Fibroblast of peridontal ligament (primary cell): ENCODE measurements around the gene S100PBP.
"Not testable (repeated sequence)": the region's sequence is repeated elsewhere in the genome, so short reads cannot be mapped to it uniquely, and the experiment has no call there.

Source experiments
- DNase-seq: peaks from one replicate; pipeline ENCODE4 v3.0.0-alpha.2; 2010; ENCODE audit errors: extremely low read depth

The S100PBP gene

DNA sequence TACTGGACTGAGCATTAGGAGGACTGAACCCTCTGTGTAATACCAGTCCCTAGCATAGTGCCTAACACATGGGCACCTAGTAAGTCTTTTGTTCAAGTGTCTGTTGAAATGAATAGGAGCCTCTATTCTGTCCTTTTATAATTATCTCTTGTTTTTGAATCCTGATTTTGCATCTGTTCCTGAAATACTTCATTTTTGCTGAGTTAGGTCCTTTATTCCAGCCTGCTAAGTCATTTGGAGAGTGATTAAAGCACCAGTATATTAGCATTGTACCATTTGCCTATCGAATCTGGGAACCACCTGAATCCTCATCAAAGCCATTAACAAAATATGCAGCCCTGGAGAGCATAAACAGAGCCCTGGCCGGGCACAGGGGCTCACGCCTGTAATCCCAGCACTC is 32.6 kb upstream of the S100PBP start:
- DNase-seq, result no peak

DNA sequence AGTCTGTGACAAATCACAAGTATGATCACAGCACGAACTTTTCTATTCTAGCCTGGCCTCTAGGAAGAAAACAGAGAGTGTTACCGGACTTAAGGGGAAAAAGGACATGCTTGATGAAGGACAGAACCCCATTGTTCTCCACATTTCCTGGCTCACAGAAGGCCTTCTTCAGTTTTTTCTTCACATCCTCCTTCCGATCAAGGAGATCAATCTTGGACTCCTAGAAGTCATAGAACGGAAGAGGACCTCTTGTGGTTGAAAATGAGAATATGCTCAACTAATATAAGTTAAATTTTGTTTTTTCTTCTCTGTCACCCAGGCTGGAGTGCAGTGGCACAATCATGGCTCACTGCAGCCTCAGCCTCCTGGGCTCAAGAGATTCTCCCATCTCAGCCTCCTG is 30.6 kb upstream of the S100PBP start:
- DNase-seq, result peak; percentile 53

DNA sequence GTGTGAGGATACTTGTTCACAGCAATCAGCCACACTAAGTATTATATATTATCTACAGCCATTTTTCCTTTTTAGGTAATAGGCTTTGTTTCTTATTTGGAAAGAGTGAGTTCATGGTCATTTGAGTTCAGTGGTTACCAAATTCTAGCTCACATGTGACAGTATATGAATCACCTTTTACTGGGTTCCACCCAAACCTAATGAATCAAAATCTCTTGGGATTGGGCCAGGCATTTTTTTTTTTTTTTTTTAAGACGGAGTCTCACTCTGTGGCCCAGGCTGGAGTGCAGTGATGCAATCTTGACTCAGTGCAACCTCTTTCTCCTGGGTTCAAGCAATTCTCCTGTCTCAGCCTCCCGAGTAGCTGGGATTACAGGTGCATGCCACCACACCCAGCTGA is 28.1 kb upstream of the S100PBP start:
- DNase-seq, result peak; percentile 92

DNA sequence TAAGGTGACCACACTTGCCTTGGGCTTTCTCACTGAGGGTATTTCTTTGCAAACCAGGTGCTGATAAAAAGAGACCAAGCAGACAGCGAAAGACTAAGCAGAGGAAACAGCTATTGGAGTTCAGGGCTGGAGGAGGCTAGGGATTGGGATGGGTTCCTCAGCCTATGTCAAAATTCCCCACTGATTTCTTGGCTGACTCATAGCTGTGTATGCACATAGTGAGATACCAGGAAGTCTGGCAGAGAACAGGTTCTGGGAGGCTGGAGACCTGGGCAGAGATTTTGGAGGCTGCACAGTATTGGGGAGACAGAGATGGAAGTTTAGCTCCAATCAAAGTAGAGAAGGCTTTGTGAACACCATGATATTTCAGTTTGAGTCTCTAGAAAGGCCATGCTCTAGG is 25.6 kb upstream of the S100PBP start:
- DNase-seq, result peak; percentile 47

DNA sequence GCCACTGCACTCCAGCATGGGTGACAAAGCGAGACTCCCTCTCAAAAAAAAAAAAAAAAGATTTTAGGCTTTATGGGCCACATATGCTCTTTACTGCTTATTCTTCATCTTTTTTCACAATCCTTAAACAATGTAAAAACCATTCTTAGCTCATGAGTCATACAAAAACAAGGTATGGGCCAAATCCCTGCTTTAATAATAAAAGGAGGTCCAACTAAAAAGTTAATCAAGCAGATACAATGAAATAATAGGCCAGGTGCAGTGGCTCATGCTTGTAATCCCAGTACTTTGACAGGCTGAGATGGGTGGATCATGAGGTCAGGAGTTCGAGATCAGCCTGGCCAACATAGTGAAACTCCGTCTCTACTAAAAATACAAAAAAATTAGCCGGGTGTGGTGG is 21.7 kb upstream of the S100PBP start:
- peak; percentile 36 for DNase-seq

DNA sequence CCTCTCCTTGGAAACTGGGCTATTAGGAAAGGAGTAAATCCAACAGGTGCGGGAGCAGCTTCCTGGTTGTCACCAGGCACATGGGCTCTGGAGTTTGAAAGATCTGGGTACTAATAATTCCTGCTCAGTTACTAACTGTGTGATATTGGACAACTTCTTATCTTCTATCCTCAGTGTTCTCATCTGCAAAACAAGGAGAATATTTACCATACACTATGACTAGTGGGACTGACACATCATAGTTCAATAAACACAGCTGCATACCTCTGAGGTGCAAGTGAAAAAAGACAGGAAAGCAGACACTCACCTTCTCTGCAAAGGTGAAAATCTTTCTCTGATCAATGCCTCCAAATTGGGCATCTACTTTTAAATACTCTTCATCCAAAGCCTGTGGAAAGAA is 20.0 kb upstream of the S100PBP start:
- DNase-seq, result no peak

DNA sequence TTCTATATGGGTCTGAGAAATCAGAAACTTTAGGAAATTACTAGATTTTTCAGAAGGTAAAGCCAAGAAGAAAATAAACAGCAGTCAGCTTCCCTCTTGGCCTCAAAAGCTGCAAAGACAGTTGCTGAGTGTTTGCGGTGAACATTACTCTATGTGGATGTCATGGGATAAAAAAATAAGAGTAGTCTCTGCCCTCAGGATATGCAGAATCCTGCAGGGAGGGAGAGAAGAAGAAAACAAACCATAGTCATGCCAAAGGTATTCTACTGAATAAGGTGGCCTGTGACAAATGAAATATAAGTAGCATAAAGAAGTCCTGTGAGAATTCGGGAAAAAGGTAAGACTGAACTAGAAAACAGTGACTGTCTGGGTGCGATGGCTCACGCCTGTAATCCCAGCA is 19.3 kb upstream of the S100PBP start:
- DNase-seq, result no peak

DNA sequence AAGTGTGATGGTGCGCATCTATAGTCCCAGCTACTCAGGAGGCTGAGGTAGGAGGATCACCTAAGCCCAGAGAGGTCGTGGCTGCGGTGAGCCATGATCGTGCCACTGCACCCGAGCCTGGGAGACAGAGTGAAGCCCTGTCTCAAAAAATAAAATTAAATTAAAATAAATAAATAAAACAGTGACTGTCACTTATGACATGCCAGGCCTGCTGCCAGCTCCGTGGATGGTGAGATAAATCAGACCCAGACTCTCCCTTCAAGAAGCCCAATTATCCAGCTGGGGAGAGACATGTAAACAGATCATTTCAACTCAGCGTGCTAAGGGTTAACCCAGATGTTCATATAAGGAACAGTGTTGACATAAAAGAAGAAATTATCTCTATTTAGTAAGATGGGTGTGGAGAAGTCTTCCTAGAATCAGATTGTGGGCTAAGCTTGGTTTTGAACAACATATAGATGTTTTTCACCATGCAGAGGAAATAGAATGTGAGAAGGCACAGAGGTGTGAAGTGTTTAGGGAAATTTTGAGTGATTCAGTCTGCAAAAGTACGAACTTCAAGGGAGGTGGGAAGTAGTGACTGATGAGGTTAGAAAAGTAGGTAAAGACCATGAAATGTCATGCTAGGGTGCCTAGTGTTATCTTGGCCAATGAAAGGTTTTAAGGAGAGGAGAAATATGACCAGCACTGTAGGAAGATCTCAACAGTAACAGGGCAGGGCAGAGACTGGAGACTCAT is 18.6 kb upstream of the S100PBP start:
- no peak for DNase-seq

DNA sequence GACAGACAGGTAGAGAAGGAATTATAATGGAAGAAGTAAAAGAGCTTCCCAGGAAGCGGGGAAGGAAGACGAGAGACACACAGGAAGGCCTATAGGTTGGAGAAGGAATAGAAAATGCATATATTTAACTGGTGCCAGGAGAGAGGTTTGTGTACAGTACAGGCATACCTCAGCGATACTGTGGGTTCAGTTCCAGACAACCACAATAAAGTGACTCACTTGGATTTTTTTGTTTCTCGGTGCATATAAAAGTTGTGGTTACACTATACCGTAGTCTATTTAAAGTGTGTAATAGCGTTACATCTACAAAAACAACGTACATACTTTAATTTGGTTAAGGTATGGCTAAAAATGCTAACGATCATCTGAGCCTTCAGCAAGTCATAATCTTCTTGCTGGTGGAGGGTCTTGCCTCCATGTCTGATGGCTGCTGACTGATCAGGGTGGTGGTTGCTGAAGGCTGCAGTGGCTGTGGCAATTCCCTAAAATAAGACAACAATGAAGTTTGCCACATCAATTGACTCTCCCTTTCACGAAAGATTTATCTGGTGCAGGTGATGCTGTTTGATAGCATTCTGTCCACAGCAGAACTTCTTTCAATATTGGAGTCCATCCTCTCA is 16.2 kb upstream of the S100PBP start:
- peak; percentile 35 for DNase-seq

DNA sequence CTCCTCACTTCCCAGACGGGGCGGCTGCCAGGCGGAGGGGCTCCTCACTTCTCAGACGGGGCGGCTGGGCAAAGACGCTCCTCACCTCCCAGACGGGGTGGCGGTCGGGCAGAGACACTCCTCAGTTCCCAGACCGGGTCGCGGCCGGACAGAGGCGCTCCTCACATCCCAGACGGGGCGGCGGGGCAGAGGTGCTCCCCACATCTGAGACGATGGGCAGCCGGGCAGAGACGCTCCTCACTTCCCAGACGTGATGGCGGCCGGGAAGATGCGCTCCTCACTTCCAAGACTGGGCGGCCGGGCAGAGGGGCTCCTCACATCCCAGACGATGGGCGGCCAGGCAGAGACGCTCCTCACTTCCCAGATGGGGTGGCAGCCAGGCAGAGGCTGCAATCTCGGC is 13.0 kb upstream of the S100PBP start:
- DNase-seq, result not testable (repeated sequence)

DNA sequence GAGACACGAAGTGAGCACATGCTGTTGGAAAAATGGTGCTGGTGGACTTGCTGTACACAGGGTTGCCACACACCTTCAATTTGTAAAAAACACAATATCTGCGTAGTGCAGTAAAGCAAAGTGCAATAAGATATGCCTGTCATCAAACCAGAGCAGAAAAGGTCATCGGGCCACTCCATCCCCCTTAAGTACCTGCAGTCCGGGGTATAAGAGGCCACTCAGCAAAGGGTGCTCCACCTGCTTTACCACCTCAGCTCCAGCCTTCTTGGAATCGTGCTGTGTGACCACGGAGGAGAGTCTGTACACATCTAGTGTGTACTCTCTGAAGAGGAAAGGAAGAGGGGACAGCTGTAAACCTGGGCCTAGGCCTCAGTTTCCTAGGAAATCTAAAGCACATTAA is 11.2 kb upstream of the S100PBP start:
- DNase-seq, result no peak

DNA sequence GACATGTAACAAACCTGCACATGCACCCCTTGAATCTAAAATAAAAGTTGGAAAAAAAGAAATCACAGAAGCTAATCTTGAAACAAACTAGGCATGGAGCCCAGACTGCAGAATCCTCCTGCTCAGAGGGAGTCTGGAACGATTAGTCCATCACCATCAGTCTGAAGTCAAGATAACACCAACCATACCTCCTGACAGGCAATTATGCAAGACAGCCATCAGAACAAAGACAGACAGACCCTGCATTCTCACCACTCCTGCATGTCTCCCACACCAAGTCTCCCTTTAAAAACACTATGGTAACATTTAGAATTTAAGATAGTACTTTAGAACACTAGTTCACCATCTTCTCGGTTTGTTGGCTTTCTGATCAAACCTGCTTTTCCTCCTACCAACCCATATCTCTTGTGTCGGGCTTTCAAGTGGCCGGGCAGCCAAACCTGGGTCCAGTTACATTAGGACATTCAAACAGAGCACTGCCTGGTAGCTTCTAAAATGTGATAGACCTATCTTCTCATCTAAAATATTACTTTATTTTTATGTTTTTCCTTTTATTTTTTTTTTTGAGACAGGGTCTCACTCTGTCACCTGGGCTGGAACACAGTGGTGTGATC is 10.4 kb upstream of the S100PBP start:
- DNase-seq, result no peak

DNA sequence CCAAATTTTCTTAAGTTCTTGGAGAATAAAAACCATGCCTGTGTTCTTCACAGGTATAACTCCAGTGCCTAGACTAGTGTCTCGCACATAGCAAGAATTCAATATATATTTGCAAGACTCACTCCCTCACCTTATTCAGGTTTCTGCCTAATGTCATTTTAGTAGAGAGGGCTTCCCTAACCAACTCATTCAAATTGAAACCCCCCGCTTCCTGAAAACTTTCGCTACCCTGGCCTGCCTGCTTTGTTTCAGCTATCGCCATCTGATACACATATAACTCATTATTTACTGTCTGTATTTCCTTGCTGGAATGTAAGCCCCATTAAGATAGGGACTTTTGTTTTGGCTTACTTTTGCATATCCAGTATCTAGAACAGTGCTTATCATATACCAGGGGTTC is 8.9 kb upstream of the S100PBP start:
- no peak for DNase-seq

DNA sequence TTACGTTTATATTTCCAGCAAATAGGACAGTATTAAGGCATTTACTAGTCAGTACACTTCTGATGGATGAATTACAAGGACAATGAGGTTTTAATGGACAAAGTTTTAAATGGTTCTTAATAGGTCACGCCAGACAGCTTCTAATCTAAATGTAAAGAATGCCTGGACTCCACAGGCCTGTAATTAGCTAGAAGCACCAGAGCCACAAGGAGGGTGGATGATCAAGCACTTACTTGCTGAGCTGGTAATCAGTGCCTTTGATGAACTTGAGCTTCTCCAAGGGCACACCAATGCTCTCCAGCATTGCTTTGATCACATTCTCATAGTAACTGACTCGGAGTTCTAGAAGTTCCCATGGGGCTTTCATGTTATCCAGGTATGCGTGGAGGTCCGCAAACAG is 7.1 kb upstream of the S100PBP start:
- DNase-seq, result no peak

DNA sequence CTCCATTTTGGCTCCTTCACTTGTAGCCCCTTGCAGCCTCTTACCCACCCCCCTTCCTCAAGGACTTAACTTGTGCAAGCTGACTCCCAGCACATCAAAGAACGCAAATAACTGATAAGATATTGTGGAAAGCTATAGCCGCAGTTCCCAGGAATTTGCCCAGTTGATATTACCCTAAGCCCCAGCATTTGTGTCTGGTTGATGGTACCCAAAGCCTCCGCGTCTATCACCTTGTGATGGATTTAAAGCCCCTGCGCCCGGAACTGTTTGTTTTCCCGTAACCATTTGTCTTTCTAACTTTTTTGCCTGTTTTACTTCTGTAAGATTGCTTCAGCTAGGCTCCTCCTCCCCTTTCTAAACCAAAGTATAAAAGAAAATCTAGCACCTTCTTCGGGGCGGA is 6.2 kb upstream of the S100PBP start:
- DNase-seq, result no peak

DNA sequence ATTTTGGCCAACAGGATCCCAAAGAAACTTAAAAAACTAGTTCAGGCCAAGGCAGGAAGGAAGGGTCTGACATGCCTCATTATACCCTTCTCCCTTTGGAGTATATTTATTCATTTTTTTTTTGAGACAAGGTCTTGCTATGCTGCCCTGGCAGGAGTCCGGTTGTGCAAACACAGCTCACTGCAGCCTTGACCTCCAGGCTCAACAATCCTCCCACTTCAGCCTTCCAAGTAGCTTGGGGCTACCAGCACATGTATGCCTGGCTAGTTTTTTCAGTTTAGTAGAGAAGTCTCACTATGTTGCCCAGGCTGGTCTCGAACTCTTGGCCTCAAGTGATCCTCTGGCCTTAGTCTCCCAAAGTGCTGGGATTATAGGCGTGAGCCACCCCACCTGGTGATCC is 5.5 kb upstream of the S100PBP start:
- DNase-seq, result no peak

DNA sequence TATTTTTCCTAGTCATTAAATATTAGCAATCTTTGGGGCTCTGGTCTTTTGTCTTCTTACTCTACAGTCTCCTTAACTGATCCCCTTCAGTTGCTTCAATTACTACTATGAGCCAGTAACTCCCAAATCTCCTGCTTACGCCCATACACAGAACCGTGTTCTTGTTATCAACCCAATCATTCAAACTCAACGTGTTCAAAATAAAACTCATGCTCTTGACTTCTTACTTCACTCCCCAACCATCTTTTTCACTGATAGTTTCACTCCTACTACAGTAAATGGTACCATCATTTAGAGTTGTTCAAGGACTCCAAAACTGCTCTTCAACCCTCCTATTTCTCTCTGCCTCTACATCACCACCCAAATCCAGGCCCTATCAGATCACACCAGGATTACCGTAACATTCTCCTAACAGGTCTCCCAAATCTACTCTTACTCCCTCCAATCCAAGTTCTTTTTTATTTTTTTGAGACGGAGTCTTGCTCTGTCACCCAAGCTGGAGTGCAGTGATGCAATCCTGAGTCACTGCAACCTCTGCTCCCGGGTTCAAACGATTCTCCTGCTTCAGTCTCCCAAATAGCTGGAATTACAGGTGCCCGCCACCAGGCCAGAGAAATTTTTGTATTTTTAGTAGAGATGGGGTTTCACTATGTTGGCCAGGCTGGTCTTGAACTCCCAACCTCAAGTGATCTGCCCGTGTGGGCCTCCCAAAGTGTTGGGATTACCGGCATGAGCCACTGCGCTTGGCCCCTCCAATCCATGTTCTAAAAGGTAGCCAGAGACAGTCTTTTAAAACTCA is 3.3 kb upstream of the S100PBP start:
- DNase-seq, result no peak

DNA sequence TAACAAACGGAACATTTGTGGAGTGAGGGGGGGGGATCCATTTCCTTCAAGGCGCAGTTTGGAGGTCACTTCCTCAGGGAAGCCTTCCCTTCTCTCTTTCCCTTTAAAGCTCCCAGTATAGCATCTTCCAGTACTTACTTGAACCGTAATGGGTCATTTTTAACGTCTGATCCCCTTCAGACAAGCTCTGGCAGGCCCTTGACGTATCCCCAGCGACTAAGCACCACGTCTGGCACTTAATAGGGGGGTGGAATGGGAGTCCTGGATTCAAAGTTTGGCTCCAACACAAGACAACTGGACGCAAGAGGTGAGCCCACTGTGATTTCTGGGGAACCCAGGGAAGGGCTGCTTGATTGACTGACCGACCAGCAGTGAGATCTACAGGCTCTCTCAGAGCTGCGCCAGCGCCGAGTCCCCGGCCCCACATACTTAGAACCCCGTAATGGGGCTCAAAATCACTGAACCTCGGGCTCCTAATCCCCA is 736 bp upstream of the S100PBP start:
- DNase-seq, result peak; percentile 45

DNA sequence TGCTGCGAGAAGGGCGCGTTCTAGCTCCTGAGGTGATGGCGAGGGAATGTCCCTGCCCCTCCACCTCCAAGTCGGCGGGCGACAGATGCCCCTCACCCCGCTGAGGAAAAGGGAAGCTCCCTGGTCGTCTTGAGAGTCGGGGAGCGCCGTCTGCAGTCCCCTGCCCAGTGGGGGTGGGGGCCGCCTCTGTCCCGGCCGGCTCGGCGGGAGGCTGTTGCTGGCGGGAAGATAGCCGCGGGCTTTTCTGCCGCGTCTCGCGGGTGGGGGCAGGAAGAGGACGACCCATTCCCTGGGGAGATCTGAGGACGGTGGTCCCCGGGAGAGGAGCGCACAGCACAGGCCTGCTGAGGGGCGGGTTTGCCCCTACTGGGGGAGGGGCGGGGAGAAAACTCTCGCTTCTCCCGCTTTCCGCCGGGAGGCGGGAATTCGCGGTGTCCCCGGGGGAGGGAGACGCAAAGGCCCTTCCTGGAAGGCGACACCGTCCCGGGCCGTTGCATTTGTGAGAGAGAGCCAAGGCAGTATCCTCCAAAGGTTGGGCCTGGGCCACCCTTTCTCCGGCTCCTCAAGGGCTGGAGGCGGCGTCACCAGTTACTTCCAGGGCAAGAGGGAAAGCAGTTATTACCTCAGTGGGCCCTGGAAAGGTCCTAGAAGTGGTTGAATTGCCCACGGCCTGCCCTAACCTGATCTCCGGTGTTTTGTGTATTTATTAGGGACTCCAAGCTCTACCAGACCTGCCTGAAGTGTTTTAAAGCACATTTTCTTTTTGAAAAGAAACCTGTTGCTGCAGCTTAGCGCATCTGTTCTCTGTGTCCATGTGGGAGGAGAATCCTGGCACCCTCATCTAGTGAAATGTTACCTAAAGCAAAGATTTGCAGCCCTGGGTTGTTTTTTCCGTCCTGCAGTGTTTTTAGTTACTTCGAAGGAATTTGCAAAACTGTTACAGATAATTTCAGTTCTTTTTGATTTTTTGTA is 648 bp downstream of the S100PBP start:
- DNase-seq, result peak; percentile 33

DNA sequence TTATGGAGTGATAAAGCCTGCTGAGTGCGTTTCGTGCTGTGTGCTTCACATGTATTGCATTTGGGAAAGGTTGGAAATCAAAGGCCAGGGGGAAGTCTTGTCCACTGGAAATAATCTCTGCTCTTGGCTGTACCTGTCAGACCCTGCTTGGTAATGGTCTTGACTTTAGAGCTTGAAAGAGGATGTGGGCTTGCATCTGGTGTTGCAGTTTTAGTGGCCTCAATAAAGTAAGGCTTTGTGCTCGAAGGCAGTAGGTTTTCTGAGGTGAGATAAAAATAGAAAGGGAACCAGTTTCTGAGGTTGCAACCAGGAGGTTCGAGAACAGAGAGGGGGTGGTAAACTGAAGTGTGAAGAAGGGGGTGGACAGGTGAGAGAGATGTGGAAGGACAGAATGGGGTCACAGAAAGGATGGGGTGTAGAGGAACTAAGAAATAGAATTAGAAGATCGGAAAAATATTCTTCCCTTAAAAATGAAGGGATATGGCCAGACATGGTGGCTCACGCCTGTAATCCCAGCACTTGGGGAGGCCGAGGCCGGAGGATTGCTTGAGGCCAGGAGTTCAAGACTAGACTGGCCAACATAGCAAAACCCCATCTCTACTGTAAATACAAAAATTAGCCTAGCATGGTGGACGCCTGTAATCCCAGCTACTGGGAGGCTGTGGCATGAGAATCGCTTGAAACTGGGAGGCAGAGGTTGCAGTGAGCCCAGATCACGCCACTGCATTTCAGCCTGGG is 1.5 kb downstream of the S100PBP start:
- no peak for DNase-seq
